PFSK-1 (cell line): ENCODE results near the gene NFYA.

Source experiments
- FOXP2 ChIP-seq: optimal IDR thresholded peaks from 2 replicates; pipeline ENCODE3; 2011; ENCODE audit warnings: borderline replicate concordance, control low read depth, inconsistent platforms; ENCODE audit not compliant: insufficient read depth; ENCODE audit errors: extremely low read length, extremely low read depth
- POLR2AphosphoS5 ChIP-seq: IDR thresholded peaks from 2 replicates; pipeline ENCODE4 v1.6.1; 2012; ENCODE audit warnings: low read depth, mild to moderate bottlenecking, control low read depth, low read length, moderate library complexity
- REST ChIP-seq, 2 experiments: IDR thresholded peaks; 2 replicates each; pipeline versions ENCODE4 v1.6.1 to v1.8.0; 2011 to 2012; ENCODE audit warnings: low read depth in 2 of 2, low read length in 2 of 2, control low read depth in 1 of 2, inconsistent platforms in 1 of 2, mild to moderate bottlenecking in 1 of 2, moderate library complexity in 1 of 2; ENCODE audit not compliant: insufficient read depth in 1 of 2
- SIN3A ChIP-seq: IDR thresholded peaks from 2 replicates; pipeline ENCODE4 v1.6.1; 2012; ENCODE audit warnings: mild to moderate bottlenecking, low read length, moderate library complexity, borderline replicate concordance; ENCODE audit not compliant: insufficient read depth
- TAF1 ChIP-seq: IDR thresholded peaks from 2 replicates; pipeline ENCODE4 v1.6.1; 2012; ENCODE audit warnings: low read length, control low read depth, borderline replicate concordance; ENCODE audit not compliant: insufficient read depth

Gene NFYA

GRCh38 chr6:41028561-41029412 lies 44.0 kb upstream of the NFYA start:
- TF ChIP-seq POLR2AphosphoS5 (no peak), TAF1 (no peak), SIN3A (no peak), FOXP2 (no peak), REST (IDR thresholded peaks at IDR 0.05; ENCODE audit: insufficient read depth in 1 of 2, low read depth in 2 of 2, low read length in 2 of 2) (no peak)

- no peak for TF ChIP-seq TAF1
- no peak for TF ChIP-seq FOXP2
- no peak for TF ChIP-seq SIN3A
- no peak for TF ChIP-seq POLR2AphosphoS5
- TF ChIP-seq REST (IDR thresholded peaks at IDR 0.05; ENCODE audit: insufficient read depth in 1 of 2, low read depth in 2 of 2, low read length in 2 of 2), result no peak
These were observed 39.9 kb upstream of the NFYA start for GRCh38 chr6:41032830-41033229.

- TF ChIP-seq REST (IDR thresholded peaks at IDR 0.05; ENCODE audit: insufficient read depth in 1 of 2, low read depth in 2 of 2, low read length in 2 of 2) (no peak), TAF1 (no peak), POLR2AphosphoS5 (no peak), FOXP2 (no peak), SIN3A (no peak)
These were observed 39.0 kb upstream of the NFYA start for GRCh38 chr6:41033776-41034175.

GRCh38 chr6:41036186-41036585 lies 36.6 kb upstream of the NFYA start:
- no peak for TF ChIP-seq FOXP2
- no peak for TF ChIP-seq POLR2AphosphoS5
- TF ChIP-seq REST (IDR thresholded peaks at IDR 0.05; ENCODE audit: insufficient read depth in 1 of 2, low read depth in 2 of 2, low read length in 2 of 2), result no peak
- no peak for TF ChIP-seq TAF1
- no peak for TF ChIP-seq SIN3A
